ES-I3 (cell line): ENCODE data around the gene CDH4.
"Not testable (repeated sequence)": the region's sequence is repeated elsewhere in the genome, so short reads cannot be mapped to it uniquely, and the experiment has no call there.

Experiments
- H3K36me3 ChIP-seq: 2 replicates; pipeline ENCODE4 v1.6.1; 2013; ENCODE audit warnings: mild to moderate bottlenecking, low read length, control low read depth, moderate library complexity; ENCODE audit not compliant: insufficient read depth
- H3K4me1 ChIP-seq: 2 replicates; pipeline ENCODE4 v1.6.1; 2013; ENCODE audit warnings: mild to moderate bottlenecking, control low read depth, low read length; ENCODE audit not compliant: insufficient read depth
- H3K9ac ChIP-seq: 2 replicates; pipeline ENCODE4 v1.6.1; 2013; ENCODE audit warnings: low read depth, mild to moderate bottlenecking, low read length, moderate library complexity
- H3K9me3 ChIP-seq: 2 replicates; pipeline ENCODE4 v1.6.1; 2013; ENCODE audit warnings: mild to moderate bottlenecking, low read length, moderate library complexity; ENCODE audit not compliant: control insufficient read depth, insufficient read depth

The CDH4 gene

GRCh38 chr20:61475729-61476128 lies 223.7 kb downstream of the CDH4 start:
- Histone ChIP-seq H3K9me3 (no peaks in the 10 kb centered on the region), H3K36me3 (no peaks in the 10 kb centered on the region), H3K9ac (no peak overlapping the region), H3K4me1 (no peaks in the 10 kb centered on the region)

DNA sequence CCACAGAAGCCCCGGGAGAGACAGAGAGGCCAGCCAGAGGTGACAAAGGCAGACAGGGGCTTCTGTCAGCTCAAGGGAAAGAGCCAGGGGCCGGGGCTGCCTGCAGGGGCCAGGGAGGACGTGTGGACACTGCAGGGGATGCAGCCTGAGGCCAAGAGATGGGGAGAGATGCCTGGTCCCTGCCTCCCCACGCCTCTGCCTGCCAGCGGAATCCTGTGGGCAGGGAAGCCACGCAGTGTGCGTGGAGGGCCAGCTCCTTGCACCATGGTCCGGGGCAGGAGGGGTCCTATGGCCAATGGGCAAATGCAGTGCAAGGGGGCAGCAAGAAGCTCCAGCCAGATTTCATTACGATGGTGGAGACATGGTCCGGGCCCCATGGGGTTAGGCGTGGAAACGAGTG lies 224.9 kb downstream of the CDH4 start:
- no peaks in the 10 kb centered on the region for H3K9me3 ChIP-seq
- H3K36me3 ChIP-seq, result no peaks in the 10 kb centered on the region
- H3K9ac ChIP-seq, result no peak overlapping the region
- no peaks in the 10 kb centered on the region for H3K4me1 ChIP-seq

DNA sequence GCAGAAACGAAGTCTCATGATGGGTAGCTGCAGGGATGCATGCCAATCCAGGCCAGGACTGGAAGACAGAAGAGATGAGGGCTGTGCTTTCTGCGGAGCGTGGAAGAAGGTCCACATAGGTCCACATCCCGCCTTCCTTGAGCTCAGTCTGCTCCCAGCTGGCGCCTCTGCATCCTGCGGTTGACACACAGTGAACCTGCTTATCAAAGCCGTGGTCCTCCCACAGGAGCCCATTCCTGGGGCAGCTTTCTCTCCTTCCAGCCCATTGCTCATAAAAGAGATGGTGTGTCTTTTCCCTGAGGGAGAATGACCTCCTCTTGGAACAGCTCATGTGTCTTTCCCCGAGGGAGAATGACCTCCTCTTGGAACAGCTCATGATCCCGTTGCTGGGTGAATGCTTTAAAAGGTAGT lies 225.4 kb downstream of the CDH4 start:
- Histone ChIP-seq H3K36me3 (no peaks in the 10 kb centered on the region), H3K4me1 (no peaks in the 10 kb centered on the region), H3K9ac (no peak overlapping the region), H3K9me3 (no peaks in the 10 kb centered on the region)

- Histone ChIP-seq H3K36me3 (no peaks in the 10 kb centered on the region), H3K9ac (no peak overlapping the region), H3K9me3 (no peaks in the 10 kb centered on the region), H3K4me1 (no peaks in the 10 kb centered on the region)
These were observed 226.0 kb downstream of the CDH4 start for GRCh38 chr20:61478094-61478493.

GRCh38 chr20:61478611-61479305 lies 226.7 kb downstream of the CDH4 start:
- H3K4me1 ChIP-seq, result no peaks in the 10 kb centered on the region
- H3K9ac ChIP-seq, result no peak overlapping the region
- no peaks in the 10 kb centered on the region for H3K36me3 ChIP-seq
- no peaks in the 10 kb centered on the region for H3K9me3 ChIP-seq

GRCh38 chr20:61479433-61479832 lies 227.4 kb downstream of the CDH4 start:
- not testable (repeated sequence) for H3K4me1 ChIP-seq, H3K36me3 ChIP-seq, H3K9me3 ChIP-seq, H3K9ac ChIP-seq

DNA sequence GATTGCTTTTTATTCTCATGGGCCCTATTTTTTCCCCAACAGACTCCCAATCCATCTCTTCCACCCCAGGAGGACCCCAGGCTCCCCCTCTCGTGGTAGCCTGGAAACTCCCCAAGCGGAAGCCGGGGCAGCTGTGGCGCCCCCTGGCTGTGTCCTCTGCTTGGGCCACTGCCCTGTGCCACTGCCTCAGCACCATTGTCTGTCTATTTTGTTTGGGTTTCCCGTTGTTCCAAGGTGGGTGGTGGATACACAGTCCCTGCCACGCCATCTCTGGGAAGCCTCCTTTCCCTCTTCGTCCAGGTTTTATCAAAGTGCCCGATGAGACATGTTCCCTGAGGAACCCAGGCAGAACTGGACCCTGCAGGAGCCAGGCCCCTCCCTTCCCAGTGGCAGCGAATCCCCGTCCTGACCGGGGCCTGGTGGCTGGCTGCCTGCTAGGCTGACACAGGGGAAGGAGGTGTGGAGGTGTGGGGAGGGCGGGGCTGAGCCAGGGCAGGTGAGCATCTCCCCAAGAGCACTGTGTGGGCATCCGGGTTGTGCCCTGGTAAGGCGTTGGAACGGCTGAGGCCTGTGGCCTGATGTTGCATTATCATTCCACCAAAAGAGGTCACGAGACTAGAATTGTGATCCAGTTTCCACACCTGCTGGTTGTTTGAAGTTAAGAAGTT lies 228.2 kb downstream of the CDH4 start:
- H3K4me1 ChIP-seq, result no peaks in the 10 kb centered on the region
- H3K9me3 ChIP-seq, result no peaks in the 10 kb centered on the region
- no peak overlapping the region for H3K9ac ChIP-seq
- H3K36me3 ChIP-seq, result no peaks in the 10 kb centered on the region

GRCh38 chr20:61482056-61482887 lies 230.2 kb downstream of the CDH4 start:
- no peaks in the 10 kb centered on the region for H3K36me3 ChIP-seq
- no peaks in the 10 kb centered on the region for H3K9me3 ChIP-seq
- H3K4me1 ChIP-seq, result no peaks in the 10 kb centered on the region
- H3K9ac ChIP-seq, result no peak overlapping the region

DNA sequence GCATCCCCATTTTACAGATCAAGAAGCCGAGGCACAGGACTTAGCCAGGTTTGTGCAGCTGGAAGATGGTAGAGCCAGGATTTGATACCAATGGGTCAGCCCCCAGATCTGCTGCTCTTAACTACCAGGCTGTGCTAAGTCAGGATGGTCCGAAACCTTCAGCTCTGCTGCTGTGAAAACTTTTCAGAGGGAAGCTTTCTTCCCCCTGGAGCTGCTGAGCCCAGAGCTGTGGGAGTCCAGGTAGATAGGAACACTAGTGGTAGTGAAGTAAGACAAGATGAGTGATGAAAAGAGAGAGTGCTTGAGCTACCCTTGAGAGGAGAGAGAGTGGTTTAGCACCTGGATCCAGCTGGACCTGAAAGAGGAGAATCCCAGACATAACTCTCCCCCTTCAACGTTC lies 230.8 kb downstream of the CDH4 start:
- Histone ChIP-seq H3K36me3 (no peaks in the 10 kb centered on the region), H3K9me3 (no peaks in the 10 kb centered on the region), H3K4me1 (no peaks in the 10 kb centered on the region), H3K9ac (no peak overlapping the region)

DNA sequence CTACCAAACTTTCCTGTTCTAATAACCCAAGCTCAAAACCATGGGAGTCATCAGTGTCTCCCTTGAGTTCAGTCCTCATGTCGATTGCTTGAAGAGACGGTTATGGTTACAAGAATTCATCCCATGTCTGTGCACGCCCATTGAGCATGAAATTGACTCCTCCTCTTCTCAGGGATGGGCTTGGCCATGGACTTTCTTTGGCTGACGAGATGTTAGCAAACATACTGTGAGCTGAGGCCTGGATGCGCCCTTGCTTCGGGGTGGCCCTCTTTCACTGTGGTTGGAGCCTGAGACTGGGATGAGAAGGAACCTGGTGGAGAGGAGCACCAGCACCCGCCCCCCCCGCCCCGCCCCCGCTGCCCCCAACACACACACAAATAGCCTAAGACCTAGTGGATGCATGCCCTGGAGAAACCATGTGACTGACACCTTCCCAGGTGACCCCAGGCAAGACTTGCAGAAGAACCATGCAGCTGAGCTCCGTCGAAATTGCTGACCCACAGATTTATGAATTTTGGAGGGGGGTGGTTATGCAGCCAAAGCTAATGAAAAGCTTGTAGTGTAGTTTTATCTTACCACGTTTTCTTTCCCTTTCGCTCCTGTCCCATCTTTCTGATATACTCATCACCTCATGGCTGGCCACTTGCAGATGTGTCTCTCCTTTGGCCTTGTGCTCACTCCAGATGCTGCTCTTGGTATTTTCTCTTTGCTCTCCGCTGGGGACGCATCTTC lies 231.4 kb downstream of the CDH4 start:
- H3K36me3 ChIP-seq, result no peaks in the 10 kb centered on the region
- no peaks in the 10 kb centered on the region for H3K4me1 ChIP-seq
- no peak overlapping the region for H3K9ac ChIP-seq
- H3K9me3 ChIP-seq, result no peaks in the 10 kb centered on the region

GRCh38 chr20:61486198-61486597 lies 234.1 kb downstream of the CDH4 start:
- Histone ChIP-seq H3K9ac (no peak overlapping the region), H3K9me3 (no peaks in the 10 kb centered on the region), H3K36me3 (no peaks in the 10 kb centered on the region), H3K4me1 (no peaks in the 10 kb centered on the region)

DNA sequence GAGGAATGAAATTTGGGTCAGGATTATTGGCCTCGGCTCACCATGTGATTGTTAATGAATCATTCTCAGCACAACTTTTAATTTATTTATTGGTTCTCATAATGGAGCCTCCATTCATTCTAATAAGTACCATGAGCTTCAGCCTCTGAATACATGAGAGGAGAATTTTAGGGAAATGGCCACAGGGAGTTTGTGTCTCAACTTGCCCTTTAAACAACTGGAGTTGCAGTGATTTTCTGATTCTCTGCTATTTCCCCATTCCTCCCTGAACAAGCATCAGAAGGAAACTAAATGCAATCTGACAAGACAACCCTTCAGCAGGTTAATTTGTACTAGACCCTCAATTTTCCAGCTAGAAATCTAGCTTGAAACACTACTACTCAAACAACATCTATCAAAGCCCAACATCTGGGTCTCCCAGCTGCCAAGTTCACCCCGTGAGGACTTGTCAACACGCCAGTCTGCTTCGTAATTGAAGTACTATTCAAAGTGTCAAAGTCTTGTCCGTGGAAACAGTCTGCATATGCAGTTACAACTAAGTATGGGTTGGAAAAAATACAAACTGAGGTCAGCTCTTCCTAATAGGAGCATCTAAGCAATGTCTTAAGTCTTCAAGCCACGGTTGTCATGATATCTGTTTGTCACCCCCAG lies 235.4 kb downstream of the CDH4 start:
- Histone ChIP-seq H3K9me3 (no peaks in the 10 kb centered on the region), H3K9ac (no peak overlapping the region), H3K36me3 (no peaks in the 10 kb centered on the region), H3K4me1 (no peaks in the 10 kb centered on the region)

DNA sequence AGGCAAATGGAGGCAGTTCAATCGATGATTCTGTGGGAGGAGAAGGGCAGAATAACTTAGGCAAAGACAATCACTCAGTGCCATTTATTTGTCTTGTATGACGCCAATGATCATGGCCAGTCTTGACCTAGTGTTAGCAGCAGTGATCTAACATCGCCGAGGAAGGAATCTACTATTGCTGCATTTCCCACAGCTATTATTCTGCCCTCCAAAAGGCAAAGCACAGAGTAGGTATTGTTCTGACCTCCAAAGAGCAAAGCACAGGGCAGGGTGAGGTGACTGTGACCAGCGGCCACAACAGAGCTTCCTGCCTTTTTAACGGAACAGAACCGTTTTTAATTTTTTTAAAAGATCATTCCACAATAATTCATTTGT lies 235.9 kb downstream of the CDH4 start:
- H3K9ac ChIP-seq, result no peak overlapping the region
- H3K9me3 ChIP-seq, result no peaks in the 10 kb centered on the region
- H3K4me1 ChIP-seq, result no peaks in the 10 kb centered on the region
- H3K36me3 ChIP-seq, result no peaks in the 10 kb centered on the region

GRCh38 chr20:61490721-61491120 lies 238.7 kb downstream of the CDH4 start:
- H3K9ac ChIP-seq, result no peak overlapping the region
- H3K36me3 ChIP-seq, result no peaks in the 10 kb centered on the region
- H3K4me1 ChIP-seq, result no peaks in the 10 kb centered on the region
- no peaks in the 10 kb centered on the region for H3K9me3 ChIP-seq
